GM21390 (cell line): ENCODE results near the gene OSCP1.

Experiments used
- ATAC-seq: cut with Tn5 transposase; IDR thresholded peaks from one replicate; pipeline ENCODE4 v1.9.1; 2021; ENCODE audit not compliant: unreplicated experiment

OSCP1 gene

GRCh38 chr1:36406440-36406839 is 43.8 kb downstream of the OSCP1 start:
- ATAC-seq = no peak

- no peak for ATAC-seq
Measured at GRCh38 chr1:36402504-36402890, 47.8 kb downstream of the OSCP1 start.

GRCh38 chr1:36401602-36402503 is 48.4 kb downstream of the OSCP1 start:
- no peak for ATAC-seq

- ATAC-seq = no peak
Measured at GRCh38 chr1:36400825-36401601, 49.2 kb downstream of the OSCP1 start.

- ATAC-seq = no peak
Measured at GRCh38 chr1:36400514-36400824, 49.8 kb downstream of the OSCP1 start.

- ATAC-seq = no peak
Measured at GRCh38 chr1:36398370-36398977, 51.8 kb downstream of the OSCP1 start.

GRCh38 chr1:36397378-36398230 is 52.6 kb downstream of the OSCP1 start, which contains the start of gene LSM10:
Gene LSM10 (minus strand): TSS chr1:36397908. CDS start chr1:36394129, 3,779 bp downstream.
- ATAC-seq = peak; percentile 86

GRCh38 chr1:36397083-36397377 is 53.2 kb downstream of the OSCP1 start:
- peak; percentile 21 for ATAC-seq

- no peak for ATAC-seq
Measured at GRCh38 chr1:36396359-36396758, 53.9 kb downstream of the OSCP1 start.

- no peak for ATAC-seq
Measured at GRCh38 chr1:36393686-36394085, 56.6 kb downstream of the OSCP1 start.

- no peak for ATAC-seq
Measured at GRCh38 chr1:36392836-36393235, 57.4 kb downstream of the OSCP1 start.

GRCh38 chr1:36391271-36391670 is 59.0 kb downstream of the OSCP1 start:
- no peak for ATAC-seq

- no peak for ATAC-seq
Measured at GRCh38 chr1:36390411-36390810, 59.8 kb downstream of the OSCP1 start.

GRCh38 chr1:36389999-36390398 is 60.3 kb downstream of the OSCP1 start:
- ATAC-seq = no peak

GRCh38 chr1:36389261-36389660 is 61.0 kb downstream of the OSCP1 start:
- no peak for ATAC-seq

GRCh38 chr1:36387141-36387949 is 62.9 kb downstream of the OSCP1 start:
- ATAC-seq = no peak

GRCh38 chr1:36386265-36387140 is 63.7 kb downstream of the OSCP1 start:
- ATAC-seq = peak; percentile 59

GRCh38 chr1:36385410-36386264 is 64.6 kb downstream of the OSCP1 start, which contains the start of gene STK40:
Gene STK40 (minus strand): TSS chr1:36385924. CDS start chr1:36361332, 24,592 bp downstream.
- peak; percentile 78 for ATAC-seq
